ENCODE measurements around the gene WDR41. TPM values are rescaled to one million over a fixed set of nuclear protein-coding genes. Genes with fewer than 3 reads are reported as not detected.
"Not testable (repeated sequence)": the region's sequence is repeated elsewhere in the genome, so short reads cannot be mapped to it uniquely, and the experiment has no call there.

WDR41 gene
- total RNA-seq, 1 donor from 2014 or later = 89.2 TPM

DNA sequence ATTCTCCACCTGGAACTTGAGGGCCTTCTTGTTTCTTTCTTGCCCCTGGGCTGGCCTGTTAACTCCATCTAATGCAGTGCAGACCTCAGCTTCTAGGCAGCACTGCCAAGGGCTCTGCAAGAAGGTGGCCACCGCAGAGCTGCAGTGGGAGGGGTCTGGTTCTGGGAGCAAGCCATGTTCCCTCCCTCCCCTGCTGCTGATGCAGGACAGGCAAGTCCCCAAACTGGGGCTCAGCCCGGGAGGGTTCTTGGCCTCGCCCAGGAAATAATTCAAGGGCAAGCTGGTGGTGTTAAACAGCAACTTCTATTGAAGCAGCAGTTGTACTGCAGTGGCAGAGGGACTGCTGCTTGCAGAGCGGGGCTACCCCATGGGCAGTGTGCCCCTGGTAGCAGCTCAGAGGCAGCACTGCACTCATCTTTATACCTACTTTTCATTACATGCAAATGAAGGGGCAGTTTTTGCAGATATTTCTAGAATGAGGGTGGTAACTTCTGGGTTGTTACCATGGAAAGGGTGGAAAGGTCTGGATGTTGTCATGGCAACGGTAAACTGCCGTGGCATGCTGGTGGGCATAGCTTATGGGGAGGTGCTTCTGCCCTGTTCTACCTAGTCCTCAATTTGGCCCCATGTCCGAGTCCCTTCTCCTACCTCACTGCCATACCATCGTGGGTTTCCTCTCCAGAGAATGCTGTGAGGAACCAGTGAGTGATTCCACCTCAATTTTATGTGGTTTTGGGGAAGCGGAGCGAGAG lies 82.1 kb downstream of the WDR41 start:
- DNase-seq (ENCODE audit: low read depth) = no peak

- no peak for DNase-seq (ENCODE audit: low read depth)
Observed at GRCh38 chr5:77407152-77407551, 85.0 kb downstream of the WDR41 start.

- DNase-seq (ENCODE audit: low read depth) = peak; percentile 6
Observed at GRCh38 chr5:77402796-77403195, 89.3 kb downstream of the WDR41 start.

- DNase-seq (ENCODE audit: low read depth) = no peak
Observed at GRCh38 chr5:77400645-77401044, 91.5 kb downstream of the WDR41 start.

DNA sequence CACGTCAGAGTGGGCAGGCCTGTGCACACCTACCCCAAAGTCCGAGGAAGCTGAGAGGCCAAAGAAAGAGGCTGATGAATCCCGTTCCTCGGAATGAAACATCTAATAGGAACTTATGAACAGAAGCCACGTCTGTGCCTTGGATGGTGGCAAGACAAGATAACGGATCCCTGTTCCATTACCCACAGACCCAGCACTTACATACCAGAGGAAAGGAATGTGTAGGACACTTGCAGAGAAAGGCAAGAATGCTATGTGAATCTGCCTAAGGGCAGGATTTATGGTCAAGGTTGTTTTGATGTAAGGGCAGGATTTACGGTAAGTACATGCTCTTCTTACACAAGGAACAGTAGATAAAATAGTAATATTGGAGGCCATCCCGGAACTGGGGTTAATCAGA lies 93.2 kb downstream of the WDR41 start:
- DNase-seq (ENCODE audit: low read depth) = no peak

GRCh38 chr5:77398458-77398857 lies 93.7 kb downstream of the WDR41 start:
- DNase-seq (ENCODE audit: low read depth) = no peak

DNA sequence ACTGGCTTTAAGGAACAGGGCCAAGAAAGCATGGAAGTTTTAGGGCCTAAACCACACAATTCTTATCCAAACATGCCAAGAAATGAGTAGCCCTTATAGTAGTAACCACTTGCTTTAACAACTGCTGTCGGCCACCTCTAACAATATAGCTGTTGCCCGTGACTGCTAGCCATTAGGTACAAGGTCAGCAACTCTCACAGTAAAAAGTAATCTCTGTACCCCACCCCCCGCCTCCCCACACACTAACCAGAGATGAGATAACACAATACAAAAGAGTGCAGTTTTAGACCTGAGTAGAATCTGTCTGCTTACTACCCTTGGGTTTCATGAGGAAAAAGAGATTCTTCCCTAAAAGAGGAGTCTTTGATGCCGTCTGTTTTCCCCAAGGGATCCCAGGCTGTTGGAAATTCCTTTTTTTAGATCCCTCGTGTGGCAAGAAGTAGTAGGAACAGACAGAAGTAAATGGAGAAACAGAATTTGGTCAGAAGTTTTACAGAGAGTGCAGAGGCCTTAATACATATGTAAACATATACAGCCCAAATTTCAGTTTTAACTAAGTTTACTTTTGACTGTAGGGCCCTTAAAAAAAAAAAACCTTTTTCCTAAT lies 94.3 kb downstream of the WDR41 start:
- no peak for DNase-seq (ENCODE audit: low read depth)

GRCh38 chr5:77396017-77396416 lies 96.1 kb downstream of the WDR41 start:
- no peak for DNase-seq (ENCODE audit: low read depth)

- DNase-seq (ENCODE audit: low read depth) = no peak
Observed at GRCh38 chr5:77394064-77394715, 97.9 kb downstream of the WDR41 start.

DNA sequence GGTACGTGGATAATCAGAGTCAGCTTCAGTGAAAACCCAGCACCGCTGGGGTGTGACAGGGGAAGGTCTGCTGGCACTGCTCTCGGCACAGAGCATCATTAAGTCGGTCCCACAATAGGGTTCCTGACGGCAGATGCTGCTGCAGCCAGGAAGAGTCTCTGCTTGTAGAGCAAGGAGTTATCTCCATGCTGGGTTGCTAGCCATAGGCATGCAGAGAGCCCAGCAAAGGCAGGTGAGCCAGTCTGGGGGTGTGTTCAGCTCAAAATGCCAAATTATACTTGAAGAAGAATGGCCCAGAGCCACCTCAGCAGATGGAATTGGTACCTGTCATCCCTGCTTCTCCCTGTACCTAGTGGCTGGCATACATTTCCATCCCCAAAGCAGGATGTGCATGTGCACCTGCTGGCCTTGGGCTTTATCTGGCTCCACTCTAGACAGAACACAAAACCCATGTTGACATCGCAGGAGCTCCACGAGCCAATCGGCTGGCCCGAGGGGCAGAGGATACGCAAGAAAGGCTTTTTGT lies 100.8 kb downstream of the WDR41 start:
- DNase-seq (ENCODE audit: low read depth) = no peak

- DNase-seq (ENCODE audit: low read depth) = peak; percentile 10
Observed at GRCh38 chr5:77390795-77391194, 101.3 kb downstream of the WDR41 start.

- DNase-seq (ENCODE audit: low read depth) = no peak
Observed at GRCh38 chr5:77390221-77390620, 101.9 kb downstream of the WDR41 start.

- DNase-seq (ENCODE audit: low read depth) = no peak
Observed at GRCh38 chr5:77389746-77390145, 102.4 kb downstream of the WDR41 start.

DNA sequence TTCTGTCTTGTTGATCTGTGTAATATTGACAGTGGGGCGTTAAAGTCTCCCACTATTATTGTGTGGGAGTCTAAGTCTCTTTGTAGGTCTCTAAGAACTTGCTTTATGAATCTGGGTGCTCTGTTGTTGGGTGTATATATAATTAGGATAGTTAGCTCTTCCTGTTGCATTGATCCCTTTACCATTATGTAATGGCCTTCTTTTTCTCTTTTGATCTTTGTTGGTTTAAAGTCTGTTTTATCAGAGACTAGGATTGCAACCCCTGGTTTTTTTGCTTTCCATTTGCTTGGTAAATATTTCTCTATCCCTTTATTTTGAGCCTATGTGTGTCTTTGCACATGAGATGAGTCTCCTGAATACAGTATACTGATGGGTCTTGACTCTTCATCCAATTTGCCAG lies 105.8 kb downstream of the WDR41 start:
- DNase-seq (ENCODE audit: low read depth) = not testable (repeated sequence)

DNA sequence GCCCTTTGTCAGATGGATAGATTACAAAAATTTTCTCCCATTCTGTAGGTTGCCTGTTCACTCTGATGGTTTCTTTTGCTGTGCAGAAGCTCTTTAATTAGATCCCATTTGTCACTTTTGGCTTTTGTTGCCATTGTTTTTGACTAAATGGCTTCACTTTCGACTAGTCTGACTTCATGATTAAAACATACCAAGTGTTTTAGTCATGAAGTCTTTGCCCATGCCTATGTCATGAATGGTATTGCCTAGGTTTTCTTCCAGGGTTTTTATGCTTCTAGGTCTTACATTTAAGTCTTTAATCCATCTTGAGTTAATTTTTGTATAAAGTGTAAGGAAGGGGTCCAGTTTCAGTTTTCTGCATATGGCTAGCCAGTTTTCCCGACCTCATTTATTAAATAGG lies 108.8 kb downstream of the WDR41 start:
- DNase-seq (ENCODE audit: low read depth) = not testable (repeated sequence)

Other genes with a start within 250 kb of the WDR41 start
- not detected in 2 replicates for gene OTP, start 146.4 kb upstream of the WDR41 start, total RNA-seq

Measured in myocyte (in vitro differentiated cells).